GM19463 (cell line): Measurements from ENCODE around the gene LGR4.
"Not testable (repeated sequence)": the region's sequence is repeated elsewhere in the genome, so short reads cannot be mapped to it uniquely, and the experiment has no call there.

Experiments used
- ATAC-seq: cut with Tn5 transposase; IDR thresholded peaks from one replicate; pipeline ENCODE4 v1.9.1; 2021; ENCODE audit warnings: mild to moderate bottlenecking, moderate library complexity; ENCODE audit not compliant: unreplicated experiment

Gene LGR4

DNA sequence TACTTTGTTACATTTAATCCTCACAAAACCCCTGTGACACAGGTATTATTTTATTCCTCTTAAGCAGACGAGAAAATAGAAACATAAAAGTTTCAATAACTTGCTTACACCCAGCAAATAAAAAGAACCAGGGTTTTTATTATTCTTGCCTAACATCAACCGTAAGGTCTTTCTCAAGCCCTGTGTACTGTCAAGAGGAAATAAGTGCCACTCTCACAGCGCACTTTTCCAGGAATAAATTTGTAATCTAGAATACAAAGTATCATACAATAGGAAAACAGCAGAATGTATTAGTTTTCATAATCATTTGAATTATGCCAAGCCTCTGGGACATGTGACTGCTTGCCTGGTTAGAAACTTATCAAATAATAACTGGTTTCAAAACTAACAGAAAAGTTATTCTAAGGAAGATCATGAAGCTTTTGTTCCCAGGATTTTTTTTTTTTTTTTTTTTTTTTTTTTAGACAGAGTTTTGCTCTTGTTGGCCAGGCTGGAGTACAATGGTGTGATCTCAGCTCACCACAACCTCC lies 117.0 kb downstream of the LGR4 start:
- ATAC-seq: no peak

DNA sequence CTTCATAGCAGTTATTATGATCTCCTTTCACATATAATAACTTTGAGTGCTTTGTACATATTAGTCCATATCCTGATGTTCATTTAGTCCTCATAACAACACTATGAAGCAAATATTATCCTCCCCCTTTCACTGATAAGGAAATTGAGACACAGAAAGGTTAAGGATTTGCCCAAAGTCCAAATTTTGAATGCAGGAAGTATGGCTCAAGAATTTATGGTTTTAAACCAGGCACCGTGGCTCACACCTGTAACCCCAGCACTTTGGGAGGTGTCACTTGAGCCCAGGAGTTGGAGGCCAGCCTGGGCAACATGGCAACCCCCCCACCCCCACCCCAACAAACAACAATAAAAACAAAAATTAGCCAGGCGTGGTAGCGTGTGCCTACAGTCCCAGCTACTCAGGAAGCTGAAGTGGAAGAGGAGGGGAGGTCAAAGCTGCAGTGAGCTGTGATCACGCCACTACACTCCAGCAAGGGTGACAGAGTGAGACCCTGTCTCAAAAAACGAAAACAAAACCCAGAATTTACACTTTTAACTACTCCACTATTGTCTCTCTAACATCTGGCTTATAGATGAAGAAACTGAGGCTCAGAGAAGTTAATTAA lies 118.1 kb downstream of the LGR4 start:
- no peak for ATAC-seq

DNA sequence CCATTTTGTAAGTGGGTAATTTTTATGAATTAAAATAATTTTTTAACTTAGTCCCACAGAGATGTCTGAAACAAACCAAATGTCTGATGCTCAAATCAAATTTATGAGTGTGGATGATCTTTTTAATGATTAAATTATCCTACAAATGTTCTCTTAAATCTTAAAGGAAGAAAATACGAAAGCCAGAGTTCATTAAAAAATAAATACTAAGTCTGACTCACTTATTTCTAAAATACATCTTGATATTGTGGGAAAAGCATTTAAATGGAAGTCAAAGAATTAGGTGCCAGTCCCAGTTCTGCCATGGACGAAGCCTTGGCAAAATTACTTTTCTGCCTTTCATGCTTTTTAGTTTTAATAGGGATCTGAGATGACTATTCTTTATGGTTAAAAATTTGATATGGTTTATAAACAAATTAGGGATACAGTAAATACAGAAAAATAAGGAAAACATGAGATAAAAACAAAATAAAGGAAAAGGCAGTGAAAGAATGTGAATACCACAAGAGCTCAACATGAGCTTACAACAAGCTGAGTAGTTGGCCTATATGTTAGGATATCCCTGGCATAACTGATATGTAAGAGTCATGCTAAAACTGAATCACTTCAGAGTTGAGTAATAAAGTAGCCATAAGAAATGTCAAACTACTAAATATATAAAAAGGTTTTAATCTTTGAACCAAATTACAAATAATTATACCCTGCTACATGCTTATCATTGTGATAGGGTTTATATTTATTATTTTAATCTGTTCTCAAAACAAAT lies 118.8 kb downstream of the LGR4 start:
- ATAC-seq: no peak

DNA sequence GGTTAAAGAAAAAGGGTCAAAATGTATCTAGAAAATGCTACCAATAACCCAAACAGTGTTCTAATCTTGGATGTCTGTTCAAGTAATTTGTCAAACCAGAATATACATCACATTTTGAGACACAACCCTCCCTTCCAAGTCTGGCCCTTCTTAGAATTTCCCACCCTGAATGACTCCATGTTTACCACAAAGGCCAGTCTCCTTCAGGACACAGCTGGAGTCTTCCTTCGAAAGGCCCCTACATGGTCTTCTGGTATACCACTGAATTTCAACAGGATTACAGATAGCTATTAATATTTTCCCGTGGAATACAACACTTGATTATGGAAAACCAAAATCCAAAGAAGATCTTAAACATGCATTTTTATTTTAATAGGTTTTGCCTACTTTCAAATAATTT lies 119.8 kb downstream of the LGR4 start:
- no peak for ATAC-seq

DNA sequence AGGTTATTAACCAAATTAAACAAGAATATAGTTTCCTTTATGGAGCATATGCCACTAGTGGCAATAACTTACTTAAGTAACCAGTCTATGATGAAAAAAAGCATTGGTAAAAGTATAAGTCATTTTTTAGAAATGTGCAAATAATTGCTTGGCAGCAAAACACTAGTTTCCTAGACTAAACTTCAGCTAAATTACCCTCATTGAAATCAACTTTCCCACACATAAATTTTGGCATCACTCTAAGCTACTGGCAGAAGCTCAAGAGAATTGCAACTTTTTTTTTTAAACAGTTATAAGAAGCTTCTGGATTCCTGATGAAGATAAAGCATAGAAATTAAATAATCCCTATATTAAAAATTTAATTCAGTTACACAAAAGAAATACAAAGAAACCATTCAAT lies 122.1 kb downstream of the LGR4 start:
- no peak for ATAC-seq

DNA sequence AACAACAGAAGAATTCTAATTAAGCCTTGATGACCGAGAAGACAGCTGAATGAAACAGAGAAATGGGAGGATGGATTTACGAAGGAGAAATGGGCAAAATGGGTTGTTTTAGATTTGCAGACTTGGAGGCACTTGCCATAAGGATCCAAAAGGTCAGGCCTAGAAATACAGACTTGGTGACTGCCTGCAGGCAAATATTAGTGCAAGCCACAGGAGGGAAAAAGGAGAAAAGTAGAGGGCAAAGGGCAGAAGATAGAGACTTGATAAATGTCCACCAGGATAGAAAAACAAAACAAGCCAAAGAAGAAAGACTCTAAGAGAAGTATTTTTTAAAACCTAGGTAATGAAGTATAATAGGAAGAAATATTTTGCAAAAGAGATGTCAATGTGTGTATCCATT lies 122.7 kb downstream of the LGR4 start:
- ATAC-seq: no peak

DNA sequence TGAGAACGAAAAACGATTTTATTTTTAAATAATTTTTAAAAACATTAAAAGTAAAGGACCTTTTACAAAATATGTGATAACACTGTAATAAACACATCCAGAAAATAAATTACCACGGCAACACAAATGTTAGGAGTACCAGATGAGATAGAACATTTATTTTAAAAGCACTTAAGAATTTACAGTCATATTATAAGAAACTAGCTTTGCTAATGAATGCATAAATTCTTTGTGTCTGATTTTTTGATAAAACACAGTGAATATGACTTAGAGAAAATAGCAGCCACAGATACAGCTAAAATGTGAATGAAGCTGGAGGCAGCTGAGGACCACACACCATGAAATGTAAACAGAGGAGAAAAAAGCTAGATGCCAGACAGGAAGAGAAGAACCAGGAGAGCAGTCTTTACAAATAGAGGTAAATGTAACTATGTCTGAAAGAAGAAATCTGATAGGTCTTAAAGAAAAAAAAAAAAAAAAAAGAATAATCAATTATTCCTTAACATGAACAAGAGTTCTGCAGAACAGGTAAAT lies 124.2 kb downstream of the LGR4 start:
- ATAC-seq: no peak

DNA sequence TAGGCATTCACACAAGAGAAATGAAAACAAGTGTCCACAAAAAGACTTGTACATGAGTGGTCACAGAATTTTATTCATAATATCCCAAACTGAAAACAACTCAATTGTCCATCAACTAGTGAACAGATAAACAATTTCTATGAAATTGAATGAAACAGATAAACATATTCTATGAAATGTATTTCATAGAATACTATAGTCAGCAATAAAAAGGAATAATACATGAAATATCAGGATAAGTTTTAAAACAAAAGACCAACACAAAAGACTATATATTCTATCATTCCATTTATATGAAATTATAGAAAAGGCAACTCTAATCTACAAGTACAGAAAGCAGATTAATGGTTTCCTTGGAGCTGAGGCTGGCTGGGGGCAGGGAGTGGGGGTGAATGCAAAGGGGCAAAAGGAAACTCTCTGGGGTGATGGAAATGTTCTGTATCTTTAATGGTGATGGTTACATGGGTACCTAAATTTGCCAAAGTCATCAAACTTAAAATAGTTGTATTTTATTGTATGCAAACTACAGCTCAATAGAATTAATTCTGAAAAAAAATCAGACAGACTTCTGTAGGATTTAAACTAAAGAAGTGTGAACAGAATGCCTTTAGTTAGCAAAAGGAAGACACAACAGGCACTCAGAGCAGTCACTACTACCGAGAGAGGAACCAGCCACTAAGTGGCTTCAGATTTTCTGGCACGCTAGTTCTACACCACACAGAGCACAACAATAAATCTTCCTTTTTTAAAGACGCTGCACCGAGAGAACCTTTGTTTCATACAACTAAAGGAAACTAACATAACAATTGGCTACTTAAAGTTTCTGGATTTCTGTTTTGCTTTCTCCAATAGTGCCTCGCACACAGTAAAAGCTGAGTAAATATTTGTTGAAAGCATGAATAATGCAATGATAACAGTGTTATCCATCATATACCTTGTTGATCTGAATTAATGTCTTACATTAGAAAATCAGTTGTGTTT lies 124.9 kb downstream of the LGR4 start:
- ATAC-seq: no peak

DNA sequence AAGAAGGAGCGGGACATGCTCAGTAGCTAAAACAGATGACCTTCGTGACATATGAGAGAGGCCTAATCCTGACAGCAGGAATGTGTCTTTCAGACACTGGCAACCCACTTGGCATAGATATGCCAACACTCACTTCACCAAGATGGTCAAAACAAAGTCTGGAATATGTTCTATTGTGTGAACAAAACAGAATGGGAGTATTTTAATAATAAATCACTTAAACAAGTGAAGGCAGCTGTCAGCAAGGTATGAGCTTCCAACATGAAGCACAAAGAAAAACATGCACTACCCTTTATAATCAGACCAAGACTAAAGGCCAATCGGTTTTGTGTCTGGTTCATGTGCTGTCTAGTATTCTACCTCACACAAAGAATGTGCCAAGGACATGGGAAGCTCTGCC lies 132.6 kb downstream of the LGR4 start:
- no peak for ATAC-seq

DNA sequence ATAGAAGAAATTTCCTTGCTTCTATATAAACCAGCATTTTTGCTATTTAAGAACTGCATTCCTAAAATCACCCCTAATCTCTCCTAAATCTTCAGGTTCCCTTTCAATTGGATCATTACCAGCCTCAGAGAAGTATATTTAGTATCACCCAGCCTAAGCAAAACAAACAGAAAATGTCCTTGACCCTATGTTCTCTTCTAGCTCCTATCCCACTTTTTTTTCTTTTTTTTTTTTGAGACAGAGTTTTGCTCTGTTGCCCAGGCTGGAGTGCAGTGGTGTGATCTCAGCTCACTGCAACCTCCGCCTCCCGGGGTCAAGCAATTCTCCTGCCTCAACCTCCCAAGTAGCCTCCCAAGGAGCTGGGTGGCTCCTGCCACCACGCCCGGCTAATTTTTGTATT lies 137.8 kb downstream of the LGR4 start:
- ATAC-seq: not testable (repeated sequence)

DNA sequence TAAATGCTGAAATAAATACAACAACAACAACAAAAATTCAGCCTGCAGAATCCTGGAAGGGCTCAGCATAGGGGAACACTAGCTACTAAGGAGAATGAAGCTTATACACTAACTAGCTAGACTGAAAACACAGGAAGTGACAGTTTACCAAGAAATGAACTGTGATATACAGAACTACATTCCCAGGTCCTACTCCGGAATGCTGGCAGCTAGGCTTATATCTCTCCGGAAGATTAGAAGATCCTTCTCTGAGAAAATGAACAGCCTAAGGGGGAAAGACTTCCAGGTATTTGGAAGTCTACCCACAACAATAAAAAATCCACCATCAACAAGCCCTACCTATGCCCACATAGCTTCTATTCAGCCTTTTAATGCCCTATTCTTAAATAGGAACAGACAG lies 140.6 kb downstream of the LGR4 start:
- no peak for ATAC-seq

DNA sequence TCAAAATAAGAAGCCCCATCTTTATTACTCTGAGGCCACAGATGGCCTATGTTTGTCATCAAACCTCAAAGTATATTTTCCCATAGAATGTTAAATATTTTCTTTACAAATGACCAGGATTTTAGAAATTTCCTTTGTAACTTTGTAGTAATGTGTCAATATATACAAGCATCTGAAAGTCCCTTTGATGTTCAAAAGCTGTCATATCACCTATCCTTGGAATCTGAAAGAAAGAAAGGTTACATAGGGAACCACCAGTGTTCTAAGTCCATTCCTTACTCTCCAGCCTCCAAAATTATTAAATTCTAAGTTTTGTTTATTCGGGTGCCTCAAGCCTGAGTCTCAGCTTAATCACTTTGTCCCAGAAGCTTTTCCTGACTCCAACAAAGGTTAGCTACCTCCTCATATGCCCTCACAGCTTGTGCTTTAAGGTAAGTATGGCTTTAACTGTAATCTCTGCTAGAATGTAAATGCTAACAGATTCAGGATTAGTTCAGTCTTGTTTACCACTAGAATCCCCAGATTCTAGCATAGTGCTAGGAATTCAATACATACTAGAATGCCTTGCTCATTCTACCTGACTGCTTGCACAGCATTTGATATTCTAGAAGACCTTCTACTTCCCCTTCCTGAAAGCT lies 141.8 kb downstream of the LGR4 start:
- no peak for ATAC-seq

DNA sequence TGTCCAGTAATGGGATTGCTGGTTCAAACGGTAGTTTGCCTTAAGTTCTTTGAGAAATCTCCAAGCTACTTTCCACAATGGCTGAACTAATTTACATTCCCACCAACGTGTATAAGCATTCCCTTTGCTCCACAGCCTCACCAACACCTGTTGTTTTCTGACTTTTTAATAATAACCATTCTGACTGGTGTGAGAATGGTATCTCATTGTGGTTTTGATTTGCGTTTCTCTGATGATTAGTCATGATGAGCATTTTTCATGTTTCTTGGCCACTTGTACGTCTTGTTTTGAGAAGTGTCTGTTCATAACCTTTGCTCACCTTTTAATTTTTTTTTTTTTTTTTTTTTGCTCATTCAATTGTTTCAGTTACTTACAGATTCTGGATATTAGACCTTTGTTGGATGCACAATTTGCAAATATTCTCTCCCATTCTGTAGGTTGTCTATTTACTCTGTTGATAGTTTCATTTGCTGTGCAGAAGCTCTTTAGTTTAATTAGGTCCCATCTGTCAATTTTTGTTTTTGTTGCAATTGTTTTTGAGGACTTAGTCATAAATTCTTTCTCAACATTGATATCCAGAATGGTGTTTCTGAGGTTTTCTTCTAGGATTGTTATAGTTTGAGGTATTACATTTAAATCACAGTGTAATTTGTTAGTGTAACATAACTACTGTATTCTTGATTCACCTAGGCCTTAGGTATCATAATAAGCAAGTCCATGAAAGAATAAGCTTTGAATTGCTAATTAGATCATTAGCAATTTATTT lies 142.5 kb downstream of the LGR4 start:
- no peak for ATAC-seq

DNA sequence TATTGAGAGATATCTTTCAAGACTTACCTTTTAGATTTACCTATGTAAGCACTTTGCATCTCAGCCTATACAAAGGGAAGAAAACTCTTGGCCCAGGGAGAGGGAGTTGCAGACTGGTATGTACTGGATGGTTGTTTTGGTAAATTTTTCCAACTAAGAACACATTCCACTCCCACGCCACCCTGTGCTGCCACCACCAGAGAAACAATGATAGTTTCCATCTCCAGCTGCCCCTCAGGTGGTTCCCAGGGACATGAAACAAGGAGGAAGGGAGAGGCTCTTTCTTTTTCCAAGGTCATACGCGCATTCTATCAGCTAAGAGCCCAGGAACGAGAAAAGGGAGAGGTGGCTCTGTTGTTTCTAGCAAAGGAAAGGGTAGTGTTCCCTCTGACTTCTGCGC lies 144.0 kb downstream of the LGR4 start:
- ATAC-seq: no peak

DNA sequence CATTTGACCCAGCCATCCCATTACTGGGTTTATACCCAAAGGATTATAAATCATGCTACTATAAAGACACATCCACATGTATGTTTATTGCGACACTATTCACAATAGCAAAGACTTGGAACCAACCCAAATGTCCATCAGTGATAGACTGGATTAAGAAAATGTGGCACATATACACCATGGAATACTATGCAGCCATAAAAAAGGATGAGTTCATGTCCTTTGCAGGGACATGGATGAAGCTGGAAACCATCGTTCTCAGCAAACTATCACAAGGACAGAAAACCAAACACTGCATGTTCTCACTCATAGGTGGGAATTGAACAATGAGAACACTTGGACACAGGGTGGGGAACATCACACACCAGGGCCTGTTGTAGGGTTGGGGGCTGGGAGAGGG lies 145.5 kb downstream of the LGR4 start:
- ATAC-seq: not testable (repeated sequence)

DNA sequence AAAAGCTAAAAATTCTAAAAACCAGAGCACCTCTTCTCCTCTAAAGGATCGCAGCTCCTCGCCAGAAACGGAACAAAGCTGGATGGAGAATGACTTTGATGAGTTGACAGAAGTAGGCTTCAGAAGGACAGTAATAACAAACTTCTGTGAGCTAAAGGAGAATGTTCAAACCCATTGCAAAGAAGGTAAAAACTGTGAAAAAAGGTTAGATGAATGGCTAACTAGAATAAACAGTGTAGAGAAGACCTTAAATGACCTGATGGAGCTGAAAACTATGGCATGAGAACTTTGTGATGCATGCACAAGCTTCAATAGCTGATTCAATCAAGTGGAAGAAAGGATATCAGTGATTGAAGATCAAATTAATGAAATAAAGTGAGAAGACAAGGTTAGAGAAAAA lies 150.4 kb downstream of the LGR4 start:
- ATAC-seq: not testable (repeated sequence)

DNA sequence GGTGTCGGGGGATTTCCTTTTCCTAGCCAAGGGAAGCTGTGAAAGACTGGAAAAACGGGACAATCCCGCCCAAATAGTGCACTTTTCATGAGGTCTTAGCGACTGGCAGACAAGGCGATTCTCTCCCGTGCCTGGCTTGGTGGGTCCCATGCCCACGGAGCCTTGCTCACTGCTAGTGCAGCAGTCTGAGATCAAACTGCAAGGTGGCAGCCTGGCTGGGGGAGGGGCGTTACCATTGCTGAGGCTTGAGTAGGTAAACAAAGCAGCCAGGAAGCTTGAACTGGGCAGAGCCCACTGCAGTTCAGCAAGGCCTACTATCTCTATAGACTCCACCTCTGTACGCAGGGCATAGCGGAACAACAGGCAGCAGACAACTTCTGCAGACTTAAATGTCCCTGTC lies 151.2 kb downstream of the LGR4 start:
- not testable (repeated sequence) for ATAC-seq

DNA sequence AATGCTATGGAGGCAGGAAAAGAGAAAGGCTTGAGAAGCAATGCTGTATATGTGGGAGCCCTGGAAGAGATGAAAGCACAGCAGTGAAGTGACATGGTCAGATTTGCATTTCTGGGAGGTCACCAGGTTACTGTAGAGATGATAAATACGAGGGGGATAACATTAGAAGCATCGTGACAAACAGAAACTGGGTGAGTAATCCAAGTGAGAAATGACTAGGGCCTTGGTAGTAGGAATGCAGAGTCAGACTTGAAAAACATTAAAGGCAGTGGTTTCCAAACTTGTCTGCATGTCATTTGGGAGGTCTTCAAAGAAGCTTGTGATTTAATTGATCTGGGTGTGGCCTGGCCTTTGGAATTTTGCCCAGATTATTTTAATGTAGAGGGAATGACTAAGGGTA lies 153.5 kb downstream of the LGR4 start:
- ATAC-seq: peak; percentile 99

DNA sequence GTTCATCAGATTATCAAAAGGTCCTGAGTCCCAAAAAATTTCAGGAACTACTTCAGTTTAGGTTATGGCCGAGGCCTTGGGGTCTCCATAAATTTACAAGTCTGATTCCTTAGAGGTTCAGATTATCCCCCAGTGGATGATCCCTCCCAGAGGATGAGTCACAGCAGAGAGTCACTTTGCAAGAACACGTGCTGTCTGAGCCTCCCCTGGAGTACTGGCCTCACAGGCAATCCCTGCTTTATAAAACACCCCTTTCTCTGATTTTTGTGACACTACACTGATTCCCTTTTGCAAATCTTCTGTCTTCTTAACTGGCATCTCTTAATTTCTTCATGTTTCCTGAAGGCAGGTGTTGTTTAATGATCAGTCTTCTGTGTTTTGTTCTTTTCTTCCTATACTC lies 154.8 kb downstream of the LGR4 start:
- no peak for ATAC-seq
